ENCODE data around the gene UBA52. TPM values are rescaled to one million over a fixed set of nuclear protein-coding genes. Genes with fewer than 3 reads are reported as not detected.
A peak's percentile ranks its signal among the peaks of the same experiment; 100 is the strongest.

Gene UBA52
- polyA plus RNA-seq, 3 donors: 832 to 3,024 (median 896) TPM

DNA sequence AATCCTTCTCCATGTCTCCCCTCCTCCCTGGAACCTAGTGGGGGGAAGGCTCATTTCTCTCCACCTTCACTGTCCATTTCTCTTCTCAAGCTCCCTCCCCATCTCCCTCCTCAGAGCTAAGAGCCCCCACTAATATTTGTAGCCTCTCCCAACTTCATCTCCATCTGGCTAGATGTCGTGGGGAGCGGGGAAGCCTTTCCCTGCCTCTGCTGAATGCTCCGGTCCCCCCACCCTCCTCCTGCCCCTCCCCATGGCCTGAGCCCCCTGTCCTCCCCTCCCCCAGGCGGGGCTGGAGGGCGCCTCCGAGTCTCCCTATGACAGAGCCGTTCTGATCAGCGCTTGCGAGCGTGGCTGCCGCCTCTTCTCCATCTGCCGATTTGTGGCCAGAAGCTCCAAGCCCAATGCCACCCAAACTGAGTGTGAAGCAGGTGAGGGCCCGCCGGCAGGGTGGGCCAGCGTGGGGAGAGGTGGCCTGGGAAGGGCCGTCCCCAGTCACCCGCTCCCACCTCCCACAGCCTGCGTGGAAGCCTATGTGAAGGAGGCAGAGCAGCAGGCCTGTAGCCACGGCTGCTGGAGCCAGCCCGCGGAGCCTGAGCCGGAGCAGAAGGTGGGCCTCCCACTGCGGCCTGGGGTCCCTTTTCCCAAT is 42.1 kb downstream of the UBA52 start:
- H3K79me2 ChIP-seq (ENCODE audit: insufficient read depth, low read length): no peaks in the 10 kb centered on the region
- H3K4me2 ChIP-seq (replicated peaks; ENCODE audit: extremely low read depth, low read length, poor library complexity, severe bottlenecking): no peak overlapping the region
- H3K36me3 Mint-ChIP-seq: peaks cover 3% of the 10 kb centered on the region in 2 donors
- peaks cover 54 to 77% of the 10 kb centered on the region in 2 donors for H3K27me3 ChIP-seq (ENCODE audit: control insufficient read depth in 2 of 2, insufficient read depth in 2 of 2, low read length in 2 of 2)
- TF ChIP-seq, protein P1, sequence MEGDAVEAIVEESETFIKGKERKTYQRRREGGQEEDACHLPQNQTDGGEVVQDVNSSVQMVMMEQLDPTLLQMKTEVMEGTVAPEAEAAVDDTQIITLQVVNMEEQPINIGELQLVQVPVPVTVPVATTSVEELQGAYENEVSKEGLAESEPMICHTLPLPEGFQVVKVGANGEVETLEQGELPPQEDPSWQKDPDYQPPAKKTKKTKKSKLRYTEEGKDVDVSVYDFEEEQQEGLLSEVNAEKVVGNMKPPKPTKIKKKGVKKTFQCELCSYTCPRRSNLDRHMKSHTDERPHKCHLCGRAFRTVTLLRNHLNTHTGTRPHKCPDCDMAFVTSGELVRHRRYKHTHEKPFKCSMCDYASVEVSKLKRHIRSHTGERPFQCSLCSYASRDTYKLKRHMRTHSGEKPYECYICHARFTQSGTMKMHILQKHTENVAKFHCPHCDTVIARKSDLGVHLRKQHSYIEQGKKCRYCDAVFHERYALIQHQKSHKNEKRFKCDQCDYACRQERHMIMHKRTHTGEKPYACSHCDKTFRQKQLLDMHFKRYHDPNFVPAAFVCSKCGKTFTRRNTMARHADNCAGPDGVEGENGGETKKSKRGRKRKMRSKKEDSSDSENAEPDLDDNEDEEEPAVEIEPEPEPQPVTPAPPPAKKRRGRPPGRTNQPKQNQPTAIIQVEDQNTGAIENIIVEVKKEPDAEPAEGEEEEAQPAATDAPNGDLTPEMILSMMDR (IDR thresholded peaks at IDR 0.05): no peak
- no peaks in the 10 kb centered on the region for H3K36me3 ChIP-seq (replicated peaks in 1 of 2; ENCODE audit: control insufficient read depth in 1 of 2, insufficient read depth in 2 of 2, low read length in 2 of 2)
- no peaks in the 10 kb centered on the region for H4K20me1 ChIP-seq (ENCODE audit: insufficient read depth, low read length)
- H3K27ac Mint-ChIP-seq: no peak overlapping the region
- peaks cover 6 to 28% of the 10 kb centered on the region in 2 donors for H3K9me3 ChIP-seq (replicated peaks in 1 of 2; ENCODE audit: control insufficient read depth in 1 of 2, insufficient read depth in 1 of 2, low read length in 2 of 2)
- intact Hi-C loops (cut with micrococcal nuclease): no loop called here
- peaks cover 4 to 26% (median 16%) of the 10 kb centered on the region in 7 donors for H3K9me3 Mint-ChIP-seq
- H3K4me3 ChIP-seq (replicated peaks in 1 of 3; ENCODE audit: low read depth in 2 of 3, low read length in 3 of 3): no peak overlapping the region
- H2AFZ ChIP-seq (ENCODE audit: insufficient read depth, low read depth, low read length, poor library complexity, severe bottlenecking): no peak overlapping the region
- no peak overlapping the region for H3K27ac ChIP-seq (ENCODE audit: low read depth in 1 of 2, low read length in 2 of 2)
- H3K4me1 Mint-ChIP-seq: peaks cover 10% of the 10 kb centered on the region
- no peak for DNase-seq
- peaks cover 0 to 9% of the 10 kb centered on the region in 2 donors for H3K4me1 ChIP-seq (ENCODE audit: control insufficient read depth in 1 of 2, insufficient read depth in 2 of 2, low read length in 2 of 2)
- 44% methylated on average over 16 of the region's 23 CpGs for WGBS (ENCODE audit: insufficient coverage)
- H3K27me3 Mint-ChIP-seq (ENCODE audit: low read depth in 3 of 3): peaks cover 75 to 91% (median 81%) of the 10 kb centered on the region in 3 donors
- H3K4me3 Mint-ChIP-seq: peak overlapping the region in 1 of 2 donors; percentile 67
- H3K9ac ChIP-seq (ENCODE audit: insufficient read depth, low read length, poor library complexity, severe bottlenecking): no peak overlapping the region

DNA sequence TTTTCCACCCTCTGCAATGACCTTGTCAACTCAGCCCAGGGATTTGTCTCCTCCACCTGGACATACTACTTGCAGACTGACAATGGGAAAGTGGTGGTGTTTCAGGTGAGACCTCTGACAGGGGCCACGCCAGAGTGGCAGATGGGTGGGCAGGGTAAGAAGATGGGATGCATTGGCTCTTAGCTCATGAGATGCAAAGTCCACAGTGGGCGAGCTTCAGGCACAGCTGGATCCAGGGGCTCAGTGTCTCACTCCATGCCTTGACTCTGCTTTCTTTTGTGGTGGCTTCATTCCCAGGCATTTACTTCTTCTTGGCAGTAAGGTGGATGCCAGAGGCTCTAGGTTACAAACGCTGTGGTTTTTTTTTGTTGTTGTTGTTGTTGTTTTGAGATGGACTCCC is 44.4 kb downstream of the UBA52 start:
- Mint-ChIP-seq H3K36me3 (peaks cover under 1 to 2% of the 10 kb centered on the region in 2 donors), H3K9me3 (peaks cover 4 to 21% (median 13%) of the 10 kb centered on the region in 7 donors), H3K27me3 (ENCODE audit: low read depth in 3 of 3) (peaks cover 56 to 79% (median 64%) of the 10 kb centered on the region in 3 donors), H3K27ac (no peak overlapping the region), H3K4me3 (peak overlapping the region in 1 of 2 donors; percentile 40), H3K4me1 (peaks cover 9% of the 10 kb centered on the region)
- Histone ChIP-seq H3K4me1 (ENCODE audit: control insufficient read depth in 1 of 2, insufficient read depth in 2 of 2, low read length in 2 of 2) (peaks cover 0 to 9% of the 10 kb centered on the region in 2 donors), H3K27me3 (ENCODE audit: control insufficient read depth in 2 of 2, insufficient read depth in 2 of 2, low read length in 2 of 2) (peaks cover 33 to 58% of the 10 kb centered on the region in 2 donors), H3K9ac (ENCODE audit: insufficient read depth, low read length, poor library complexity, severe bottlenecking) (no peak overlapping the region), H2AFZ (ENCODE audit: insufficient read depth, low read depth, low read length, poor library complexity, severe bottlenecking) (no peak overlapping the region), H3K79me2 (ENCODE audit: insufficient read depth, low read length) (no peaks in the 10 kb centered on the region), H3K36me3 (replicated peaks in 1 of 2; ENCODE audit: control insufficient read depth in 1 of 2, insufficient read depth in 2 of 2, low read length in 2 of 2) (no peaks in the 10 kb centered on the region), H3K4me2 (replicated peaks; ENCODE audit: extremely low read depth, low read length, poor library complexity, severe bottlenecking) (no peak overlapping the region), H3K4me3 (replicated peaks in 1 of 3; ENCODE audit: low read depth in 2 of 3, low read length in 3 of 3) (no peak overlapping the region), H4K20me1 (ENCODE audit: insufficient read depth, low read length) (no peaks in the 10 kb centered on the region), H3K27ac (ENCODE audit: low read depth in 1 of 2, low read length in 2 of 2) (no peak overlapping the region), H3K9me3 (replicated peaks in 1 of 2; ENCODE audit: control insufficient read depth in 1 of 2, insufficient read depth in 1 of 2, low read length in 2 of 2) (peaks cover 6 to 10% of the 10 kb centered on the region in 2 donors)
- WGBS (ENCODE audit: insufficient coverage): 92% methylated on average over 2 of the region's 3 CpGs
- intact Hi-C loops (cut with micrococcal nuclease): no loop called here
- TF ChIP-seq, protein P1 (IDR thresholded peaks at IDR 0.05): no peak
- no peak for DNase-seq

All from CD14-positive monocyte (primary cell).